ENCODE measurements around the gene DNAH9. TPM values are rescaled to one million over a fixed set of nuclear protein-coding genes. Genes with fewer than 3 reads are reported as not detected.

The DNAH9 gene
- total RNA-seq, 4 donors from 2014 or later, result 1.2 to 7.7 (median 4.3) TPM

DNA sequence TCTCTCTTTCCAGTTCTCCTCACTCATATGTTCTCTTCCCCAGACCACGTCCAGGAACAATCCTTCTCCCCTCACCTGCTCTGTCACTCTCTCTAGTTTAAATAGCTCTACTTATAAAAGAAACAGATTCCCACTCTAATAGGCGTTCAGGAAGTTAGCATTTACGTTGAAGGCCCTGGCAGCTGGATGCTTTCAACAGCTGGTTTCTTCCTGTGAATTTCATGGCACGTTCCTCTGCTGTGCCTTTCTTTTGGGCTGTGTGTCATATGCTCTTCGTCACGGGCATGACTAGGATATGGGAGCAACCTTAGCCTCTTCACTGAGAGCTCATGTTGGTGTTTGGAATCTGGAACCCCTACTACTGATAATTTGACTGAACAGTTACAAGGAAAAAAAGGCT lies 325.8 kb downstream of the DNAH9 start:
- Histone ChIP-seq H3K36me3 (no peaks in the 10 kb centered on the region), H3K4me1 (no peaks in the 10 kb centered on the region), H3K4me3 (no peak overlapping the region), H3K27me3 (no peaks in the 10 kb centered on the region), H3K9me3 (no peaks in the 10 kb centered on the region), H3K27ac (no peak overlapping the region)
- DNase-seq, result no peak
- TF ChIP-seq POLR2A (IDR thresholded peaks at IDR 0.05), result no peak
- TF ChIP-seq, protein P1, sequence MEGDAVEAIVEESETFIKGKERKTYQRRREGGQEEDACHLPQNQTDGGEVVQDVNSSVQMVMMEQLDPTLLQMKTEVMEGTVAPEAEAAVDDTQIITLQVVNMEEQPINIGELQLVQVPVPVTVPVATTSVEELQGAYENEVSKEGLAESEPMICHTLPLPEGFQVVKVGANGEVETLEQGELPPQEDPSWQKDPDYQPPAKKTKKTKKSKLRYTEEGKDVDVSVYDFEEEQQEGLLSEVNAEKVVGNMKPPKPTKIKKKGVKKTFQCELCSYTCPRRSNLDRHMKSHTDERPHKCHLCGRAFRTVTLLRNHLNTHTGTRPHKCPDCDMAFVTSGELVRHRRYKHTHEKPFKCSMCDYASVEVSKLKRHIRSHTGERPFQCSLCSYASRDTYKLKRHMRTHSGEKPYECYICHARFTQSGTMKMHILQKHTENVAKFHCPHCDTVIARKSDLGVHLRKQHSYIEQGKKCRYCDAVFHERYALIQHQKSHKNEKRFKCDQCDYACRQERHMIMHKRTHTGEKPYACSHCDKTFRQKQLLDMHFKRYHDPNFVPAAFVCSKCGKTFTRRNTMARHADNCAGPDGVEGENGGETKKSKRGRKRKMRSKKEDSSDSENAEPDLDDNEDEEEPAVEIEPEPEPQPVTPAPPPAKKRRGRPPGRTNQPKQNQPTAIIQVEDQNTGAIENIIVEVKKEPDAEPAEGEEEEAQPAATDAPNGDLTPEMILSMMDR (IDR thresholded peaks at IDR 0.05), result no peak
- intact Hi-C loops (cut with DNase I; ENCODE audit: low total_unique reads), result no loop called here

DNA sequence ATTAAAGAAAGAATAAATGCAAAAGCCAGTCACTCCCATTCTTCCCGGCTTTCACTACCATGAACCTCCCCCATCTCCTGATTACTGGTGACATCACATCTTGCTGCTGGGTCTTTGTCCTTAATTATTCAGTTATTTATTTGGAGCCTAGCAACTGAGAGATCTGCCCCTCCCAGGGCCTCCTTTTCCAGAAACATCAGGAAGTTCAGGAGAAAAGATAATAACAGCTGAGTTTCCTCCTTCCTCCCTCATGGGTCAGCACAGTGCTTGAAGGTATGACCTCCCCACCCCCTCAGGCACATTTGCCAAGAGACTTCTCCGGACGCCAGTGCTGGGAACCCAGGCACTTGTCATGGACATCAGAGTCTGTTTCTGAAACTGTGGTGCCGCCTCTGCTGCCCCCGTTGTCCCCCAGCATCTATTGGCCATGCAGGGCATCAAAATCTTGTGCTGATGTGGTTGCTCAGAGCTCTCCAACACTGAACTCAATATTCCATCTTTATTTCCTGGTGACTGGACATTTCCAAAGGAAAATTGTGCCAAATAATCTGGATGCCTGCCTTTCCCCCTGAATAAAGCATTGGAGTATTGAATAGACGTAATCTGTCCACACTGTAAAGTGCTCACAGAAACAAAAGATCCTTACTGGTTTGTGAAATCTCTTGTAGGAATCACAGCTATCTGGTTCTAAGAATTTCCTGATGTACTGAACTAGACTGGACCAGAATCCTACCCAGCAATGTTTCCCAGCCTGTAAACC lies 327.2 kb downstream of the DNAH9 start:
- intact Hi-C loops (cut with DNase I; ENCODE audit: low total_unique reads), result no loop called here
- H3K27me3 ChIP-seq, result no peaks in the 10 kb centered on the region
- peak overlapping the region in 1 of 2 donors; percentile 41 for H3K27ac ChIP-seq
- no peak overlapping the region for H3K4me3 ChIP-seq
- no peaks in the 10 kb centered on the region for H3K9me3 ChIP-seq
- no peak for TF ChIP-seq POLR2A (IDR thresholded peaks at IDR 0.05)
- TF ChIP-seq, protein P1 (IDR thresholded peaks at IDR 0.05), result no peak
- H3K4me1 ChIP-seq, result no peaks in the 10 kb centered on the region
- peak in 1 of 2 donors; percentile 48 for DNase-seq
- no peaks in the 10 kb centered on the region for H3K36me3 ChIP-seq

DNA sequence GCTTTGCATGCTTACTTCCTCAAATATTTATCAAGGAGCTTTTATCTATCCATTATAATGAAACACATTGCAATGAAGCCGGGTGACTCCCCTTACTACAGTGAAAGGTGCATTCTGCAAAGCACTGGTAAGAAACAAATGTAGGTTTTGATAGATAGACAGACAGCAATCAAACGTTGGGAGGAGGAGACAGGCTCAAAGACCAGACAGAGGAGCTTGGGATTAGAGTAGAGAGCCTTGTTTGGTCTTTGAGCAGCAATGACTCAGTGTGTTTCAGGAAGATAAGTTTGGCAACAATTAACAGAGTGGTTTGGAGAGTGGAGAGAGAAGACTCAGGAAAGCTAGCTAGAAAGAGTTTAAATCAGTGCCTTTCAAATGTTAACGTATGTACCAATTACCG lies 330.2 kb downstream of the DNAH9 start:
- Histone ChIP-seq H3K27me3 (no peaks in the 10 kb centered on the region), H3K4me1 (no peaks in the 10 kb centered on the region), H3K27ac (no peak overlapping the region), H3K36me3 (no peaks in the 10 kb centered on the region), H3K9me3 (no peaks in the 10 kb centered on the region), H3K4me3 (no peak overlapping the region)
- intact Hi-C loops (cut with DNase I; ENCODE audit: low total_unique reads), result no loop called here
- DNase-seq, result no peak
- TF ChIP-seq, protein P1 (IDR thresholded peaks at IDR 0.05), result no peak
- no peak for TF ChIP-seq POLR2A (IDR thresholded peaks at IDR 0.05)

DNA sequence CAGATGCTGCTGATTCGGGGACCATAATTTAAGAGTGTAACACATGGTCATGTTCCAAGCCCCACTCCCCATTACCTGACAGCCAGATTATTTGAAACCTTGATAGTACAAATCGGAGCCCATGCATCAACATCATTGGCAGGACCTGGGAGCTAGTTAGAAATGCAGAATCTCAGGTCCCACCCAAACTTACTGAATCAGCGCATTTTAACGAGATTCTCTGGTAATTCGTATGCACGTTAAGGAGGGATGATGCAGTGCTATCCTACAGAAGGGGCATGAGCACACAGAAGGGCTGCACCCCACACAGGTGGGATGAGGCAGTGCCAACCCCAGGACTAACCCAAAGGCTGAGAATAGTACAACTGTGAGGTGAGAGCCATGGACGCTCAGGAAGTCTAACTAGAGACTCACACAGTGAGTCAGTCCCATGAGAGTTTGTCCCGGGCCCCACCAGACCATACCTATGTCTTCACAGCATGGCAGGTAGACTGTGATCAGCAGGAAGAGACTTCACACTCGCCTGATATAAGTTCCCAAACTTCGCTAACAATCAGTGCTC lies 334.1 kb downstream of the DNAH9 start:
- intact Hi-C loops (cut with DNase I; ENCODE audit: low total_unique reads), result no loop called here
- DNase-seq, result no peak

More for the DNA sequence above, 334.1 kb downstream of the DNAH9 start:
- H3K27ac ChIP-seq, result no peak overlapping the region
- no peaks in the 10 kb centered on the region for H3K4me1 ChIP-seq
- no peaks in the 10 kb centered on the region for H3K36me3 ChIP-seq
- no peak overlapping the region for H3K4me3 ChIP-seq
- H3K27me3 ChIP-seq, result no peaks in the 10 kb centered on the region
- TF ChIP-seq POLR2A (IDR thresholded peaks at IDR 0.05), result no peak
- TF ChIP-seq, protein P1 (IDR thresholded peaks at IDR 0.05), result no peak
- H3K9me3 ChIP-seq, result no peaks in the 10 kb centered on the region
